G401 (cell line): Measurements from ENCODE around the gene MECR. TPM values are rescaled to one million over a fixed set of nuclear protein-coding genes. Genes with fewer than 3 reads are reported as not detected.

Experiments
- DNase-seq: peaks from one replicate; pipeline ENCODE4 v3.0.0-alpha.2; 2015; ENCODE audit warnings: low spot score
- in situ Hi-C: cut with HindIII; loops from 2 replicates; pipeline ENCODE4 v1.10.0; 2016; ENCODE audit warnings: low sequenced_read_pairs, mixed read lengths
- total RNA-seq: library from RNA; depleted of rRNA; stranded (reverse); fragments of >200 nt; shearing (Covaris generic); gene quantifications from 2 replicates; pipeline ENCODE4 v1.2.3, GENCODE V29; 2014

The MECR gene
- total RNA-seq, 1 experiment from 2014 or later: 41.0 TPM

DNA sequence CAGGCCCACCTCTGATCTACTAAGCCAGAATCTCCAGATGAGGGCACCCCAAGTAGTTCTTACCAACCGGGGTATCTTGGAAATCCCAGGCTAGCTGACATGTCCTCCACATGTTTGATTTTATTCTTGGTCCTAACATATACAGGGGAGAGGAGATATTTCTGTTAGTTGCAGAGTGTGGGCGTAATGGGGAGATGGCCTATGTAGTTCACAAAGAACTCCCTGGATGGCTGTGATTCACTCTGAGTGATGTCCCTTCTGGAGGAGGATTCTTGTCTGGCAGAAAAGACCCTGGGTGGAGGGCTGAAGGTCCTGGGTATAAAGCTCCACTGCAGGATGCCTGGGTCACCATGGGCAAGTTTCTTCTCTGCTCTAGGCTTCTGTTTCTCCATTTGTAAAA lies 13.1 kb downstream of the MECR start:
- no peak for DNase-seq
- in situ Hi-C loops: no loop called here

GRCh38 chr1:29213055-29213454 lies 17.7 kb downstream of the MECR start:
- in situ Hi-C loops: no loop called here
- peak; percentile 39 for DNase-seq

- DNase-seq: peak; percentile 85
- in situ Hi-C loops: no loop called here
These were observed 19.4 kb downstream of the MECR start for GRCh38 chr1:29211086-29212030.

DNA sequence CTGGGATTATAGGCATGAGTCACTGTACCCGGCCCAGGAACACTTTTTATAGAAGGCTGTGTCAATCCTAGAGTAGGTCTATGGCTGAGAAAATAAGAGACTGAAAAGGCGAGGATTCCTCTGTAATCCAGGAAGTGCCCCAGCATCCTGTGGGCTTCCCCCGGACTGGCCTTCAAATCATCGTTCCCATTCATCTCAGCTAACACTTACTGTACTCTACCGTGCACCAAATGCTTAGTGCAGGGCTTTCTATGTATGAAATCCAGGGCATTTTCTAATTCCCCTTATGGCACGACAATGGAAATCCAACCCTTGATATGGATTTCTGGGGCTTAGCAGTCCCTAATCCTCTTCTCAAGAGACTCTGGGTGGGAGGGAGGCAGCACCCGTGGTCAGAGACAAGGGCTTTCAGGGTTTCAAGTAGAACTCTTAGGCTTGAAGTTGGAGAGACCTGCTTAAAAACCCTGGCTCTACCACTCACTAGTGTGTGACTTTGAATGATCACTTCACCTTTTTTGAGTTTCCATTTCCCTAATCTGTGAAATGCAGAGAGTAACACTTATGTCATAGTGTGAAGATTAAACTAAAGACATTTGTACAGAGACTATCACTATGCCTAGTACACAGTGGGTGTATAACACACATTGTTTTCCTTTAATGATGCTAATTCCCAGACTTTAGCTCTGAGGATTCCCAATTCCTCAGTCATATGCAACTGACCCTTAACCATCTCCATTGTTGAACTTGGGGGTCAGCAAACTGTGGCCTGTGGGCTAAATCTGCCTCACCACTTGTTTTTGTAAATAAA lies 20.3 kb downstream of the MECR start:
- no peak for DNase-seq
- in situ Hi-C loops: no loop called here

- in situ Hi-C loops: no loop called here
- DNase-seq: no peak
These were observed 21.6 kb downstream of the MECR start for GRCh38 chr1:29209173-29209572.

- in situ Hi-C loops: no loop called here
- no peak for DNase-seq
These were observed 22.3 kb downstream of the MECR start for GRCh38 chr1:29208442-29208841.

DNA sequence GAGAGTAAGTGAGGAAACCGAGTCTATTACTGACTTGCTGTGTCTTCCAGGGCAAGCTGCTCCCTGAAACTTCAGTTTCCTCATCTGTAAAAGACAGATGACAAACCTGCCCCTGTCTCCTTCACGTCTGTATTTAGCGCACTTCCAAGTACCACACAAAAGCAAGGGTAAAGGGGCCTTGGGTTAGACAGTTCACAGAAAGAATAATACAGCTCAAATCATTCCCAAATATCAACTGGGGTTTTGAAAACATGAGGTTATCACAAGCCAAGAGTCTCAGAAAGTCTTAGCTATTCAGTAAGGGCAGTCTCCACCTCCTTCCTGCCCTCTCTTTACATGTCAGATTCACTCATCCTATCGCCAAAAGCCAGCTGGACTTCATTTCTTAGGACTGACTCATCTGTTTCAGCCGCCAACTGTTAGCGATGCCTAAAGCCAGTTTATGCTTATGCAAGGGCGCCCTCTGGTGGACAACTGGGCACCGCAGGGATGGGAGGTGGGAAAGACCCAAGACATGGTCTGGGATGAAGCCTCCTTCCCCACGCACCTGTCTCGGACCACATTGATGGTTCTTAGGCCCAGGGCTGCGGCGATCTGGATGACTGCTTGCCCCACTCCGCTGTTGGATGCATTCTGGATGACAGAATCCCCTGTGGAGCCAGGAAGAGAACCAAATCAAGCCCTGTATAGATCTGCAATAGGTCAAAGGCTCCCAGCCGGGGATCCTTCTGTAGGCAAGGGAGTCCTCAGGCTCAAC lies 28.0 kb downstream of the MECR start:
- in situ Hi-C loops: no loop called here
- peak; percentile 96 for DNase-seq

- in situ Hi-C loops: no loop called here
- no peak for DNase-seq
These were observed 28.7 kb downstream of the MECR start for GRCh38 chr1:29202053-29202452.

DNA sequence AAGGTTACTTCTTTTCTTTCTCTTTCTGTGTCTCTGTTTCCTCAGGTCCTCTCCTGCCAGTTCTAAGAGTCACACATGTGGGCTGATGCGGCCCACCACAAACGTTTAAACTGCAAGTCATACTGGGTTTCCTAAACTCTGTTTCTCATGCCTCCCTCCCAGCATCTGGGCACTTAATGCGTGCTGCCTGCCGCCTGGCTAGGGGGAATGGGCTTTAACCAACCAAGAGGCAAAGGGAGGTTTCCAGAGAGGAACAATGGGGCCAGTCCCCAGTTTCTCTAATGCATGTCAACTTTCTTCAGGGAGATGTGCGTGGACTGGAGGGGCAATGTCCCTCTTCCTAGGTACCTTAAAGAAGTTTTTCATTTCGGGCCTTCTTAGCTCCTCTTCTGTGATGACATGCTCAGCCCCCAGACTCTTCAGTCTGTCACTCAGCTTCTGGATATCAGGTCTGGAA lies 29.1 kb downstream of the MECR start:
- DNase-seq: no peak
- in situ Hi-C loops: no loop called here

DNA sequence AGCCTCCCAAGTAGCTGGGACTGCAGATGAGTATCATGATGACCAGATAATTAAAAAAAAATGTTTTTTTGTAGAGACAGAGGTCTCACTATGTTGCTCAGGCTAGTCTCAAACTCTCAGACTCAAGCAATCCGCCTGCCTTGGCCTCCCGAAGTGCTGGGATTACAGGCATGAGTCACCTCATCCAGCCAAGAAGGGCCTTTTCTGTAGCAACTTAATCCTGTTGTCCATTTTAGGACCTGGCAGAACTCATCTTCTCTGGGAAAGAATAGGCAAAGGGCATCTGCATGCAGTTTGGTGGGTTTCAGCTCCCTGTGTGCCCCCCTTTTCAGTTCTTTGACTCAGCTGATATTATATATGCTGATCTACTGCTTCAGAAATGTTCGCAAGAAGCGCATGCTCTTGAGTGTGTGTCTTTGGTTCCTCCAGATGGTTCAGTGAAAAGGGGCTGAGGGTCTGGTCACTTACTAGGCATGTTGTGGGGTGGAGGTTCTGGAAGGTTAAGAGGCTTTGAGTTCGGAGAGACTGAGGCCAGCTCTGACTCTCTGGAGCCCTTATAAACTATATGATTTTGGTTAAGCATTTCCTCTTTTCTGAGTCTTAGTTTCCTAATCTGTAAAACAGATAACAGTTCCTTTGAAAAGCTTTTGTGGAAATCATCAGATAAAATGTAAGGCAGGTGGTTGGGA lies 29.7 kb downstream of the MECR start:
- DNase-seq: no peak
- in situ Hi-C loops: no loop called here

DNA sequence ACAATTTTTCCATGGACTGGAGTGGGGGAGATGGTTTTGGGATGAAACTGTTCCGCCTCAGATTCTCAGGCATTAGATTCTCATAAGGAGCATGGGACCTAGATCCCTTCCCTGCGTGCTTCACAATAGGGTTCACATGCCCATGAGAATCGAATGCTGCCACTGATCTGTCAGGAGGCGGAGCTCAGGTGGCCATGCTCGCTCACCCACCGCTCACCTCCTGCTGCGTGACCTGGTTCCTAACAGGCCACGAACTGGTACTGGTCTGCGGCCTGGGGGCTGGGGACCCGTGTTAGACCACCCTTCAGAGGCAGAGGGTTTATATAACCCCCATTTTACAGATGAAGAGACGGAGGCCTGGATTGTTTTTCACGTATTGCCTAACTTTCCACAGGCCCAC lies 32.7 kb downstream of the MECR start:
- in situ Hi-C loops: no loop called here
- no peak for DNase-seq

- in situ Hi-C loops: no loop called here
- DNase-seq: peak; percentile 16
These were observed 33.2 kb downstream of the MECR start for GRCh38 chr1:29197590-29197924.

DNA sequence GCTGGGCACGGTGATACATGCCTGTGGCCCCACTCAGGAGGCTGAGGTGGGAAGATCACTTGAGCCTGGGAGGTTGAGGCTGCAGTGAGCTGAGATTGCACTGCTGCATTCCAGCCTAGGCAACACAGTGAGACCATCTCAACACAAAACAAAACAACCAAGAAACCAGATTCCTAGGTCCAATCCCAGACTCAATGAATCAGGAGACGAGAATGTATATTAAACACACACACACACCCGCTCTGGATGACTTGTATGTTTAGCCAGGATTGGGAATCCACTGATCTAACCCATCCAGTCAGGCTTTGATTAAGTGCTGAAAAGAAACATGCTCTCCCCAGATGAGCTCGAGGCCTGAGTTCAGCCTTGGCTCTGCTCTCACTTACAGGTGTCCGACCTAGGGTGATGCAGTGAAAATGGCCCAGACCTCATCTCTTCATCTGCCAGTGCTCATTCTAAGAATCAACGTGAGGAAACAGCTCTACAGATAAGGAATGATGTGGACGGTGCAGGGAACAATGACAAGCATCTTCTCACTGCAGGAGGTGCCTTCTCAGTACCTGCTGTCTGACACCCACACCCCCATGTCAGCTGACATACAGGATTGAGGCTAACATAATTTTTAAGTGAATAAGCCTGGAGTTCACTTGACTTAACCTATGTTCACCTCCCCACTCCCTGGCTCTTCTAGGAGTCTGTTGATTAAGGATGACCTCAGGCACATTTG lies 33.7 kb downstream of the MECR start:
- in situ Hi-C loops: no loop called here
- no peak for DNase-seq

GRCh38 chr1:29195881-29196291 lies 34.8 kb downstream of the MECR start:
- in situ Hi-C loops: no loop called here
- no peak for DNase-seq

- no peak for DNase-seq
- in situ Hi-C loops: no loop called here
These were observed 36.8 kb downstream of the MECR start for GRCh38 chr1:29193879-29194455.

DNA sequence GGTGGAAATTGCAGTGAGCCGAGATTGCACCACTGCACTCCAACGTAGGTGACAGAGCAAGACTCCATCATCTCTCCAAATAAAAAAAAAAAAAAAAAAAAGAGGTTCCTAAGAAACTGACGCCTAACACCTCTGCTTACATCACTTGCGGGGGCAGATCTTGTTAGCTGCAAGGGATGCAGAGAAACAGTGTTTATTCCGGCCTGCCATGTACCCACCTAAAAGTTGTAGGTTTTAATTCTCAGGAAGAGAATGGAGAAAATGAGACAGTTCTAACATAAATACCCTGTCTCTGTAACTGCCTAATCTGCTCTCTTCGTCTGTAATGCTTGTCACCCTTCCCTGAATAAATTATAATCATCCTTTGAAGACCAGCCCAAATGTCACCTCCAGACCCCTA lies 40.0 kb downstream of the MECR start:
- in situ Hi-C loops: no loop called here
- DNase-seq: no peak

DNA sequence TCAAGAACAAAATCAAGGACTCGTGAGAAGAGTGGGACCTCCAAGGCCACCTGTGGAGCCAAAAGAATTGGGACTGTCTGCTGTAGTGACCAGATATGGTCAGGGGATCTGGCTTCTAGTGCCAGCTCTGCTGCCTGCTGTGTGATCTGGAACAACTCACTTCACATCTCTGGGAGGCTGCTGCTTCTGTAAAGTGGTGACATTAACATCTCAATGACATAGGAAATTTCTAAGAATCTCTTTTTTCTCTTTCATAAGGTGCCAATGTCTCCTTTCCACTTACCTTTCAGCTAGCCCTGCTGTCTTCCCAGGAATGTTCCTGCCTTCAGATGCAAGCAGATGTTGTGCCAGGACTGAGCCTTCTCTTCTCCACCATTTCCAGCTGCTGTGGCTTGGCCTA lies 44.0 kb downstream of the MECR start:
- no peak for DNase-seq
- in situ Hi-C loops: no loop called here

GRCh38 chr1:29186252-29186651 lies 44.5 kb downstream of the MECR start:
- no peak for DNase-seq
- in situ Hi-C loops: no loop called here
